Esophagus squamous epithelium (tissue), 4 donors: ENCODE data around the gene SLC2A8.

ENCODE experiments used
- POLR2A ChIP-seq, 4 donors: fragments of 450-650 bp; IDR thresholded peaks; one replicate each; pipeline ENCODE4 v1.6.1; 2017; ENCODE audit warnings: antibody characterized with exemption in 4 of 4, mild to moderate bottlenecking in 4 of 4, moderate library complexity in 3 of 4
- TF ChIP-seq, protein P1 (sequence below), 6 experiments: fragments of 450-650 bp in 4 of 6; fragments of 200-600 bp in 2 of 6; sonication (generic) in 2 of 6; IDR thresholded peaks; one replicate each; pipeline ENCODE4 v1.5.1; 2016 to 2019; ENCODE audit warnings: antibody characterized with exemption in 6 of 6, mild to moderate bottlenecking in 4 of 6, moderate library complexity in 4 of 6

GRCh38 chr9:127446713-127447415, 49.9 kb downstream of the SLC2A8 start:
- TF ChIP-seq, protein P1, sequence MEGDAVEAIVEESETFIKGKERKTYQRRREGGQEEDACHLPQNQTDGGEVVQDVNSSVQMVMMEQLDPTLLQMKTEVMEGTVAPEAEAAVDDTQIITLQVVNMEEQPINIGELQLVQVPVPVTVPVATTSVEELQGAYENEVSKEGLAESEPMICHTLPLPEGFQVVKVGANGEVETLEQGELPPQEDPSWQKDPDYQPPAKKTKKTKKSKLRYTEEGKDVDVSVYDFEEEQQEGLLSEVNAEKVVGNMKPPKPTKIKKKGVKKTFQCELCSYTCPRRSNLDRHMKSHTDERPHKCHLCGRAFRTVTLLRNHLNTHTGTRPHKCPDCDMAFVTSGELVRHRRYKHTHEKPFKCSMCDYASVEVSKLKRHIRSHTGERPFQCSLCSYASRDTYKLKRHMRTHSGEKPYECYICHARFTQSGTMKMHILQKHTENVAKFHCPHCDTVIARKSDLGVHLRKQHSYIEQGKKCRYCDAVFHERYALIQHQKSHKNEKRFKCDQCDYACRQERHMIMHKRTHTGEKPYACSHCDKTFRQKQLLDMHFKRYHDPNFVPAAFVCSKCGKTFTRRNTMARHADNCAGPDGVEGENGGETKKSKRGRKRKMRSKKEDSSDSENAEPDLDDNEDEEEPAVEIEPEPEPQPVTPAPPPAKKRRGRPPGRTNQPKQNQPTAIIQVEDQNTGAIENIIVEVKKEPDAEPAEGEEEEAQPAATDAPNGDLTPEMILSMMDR (IDR thresholded peaks at IDR 0.05): no peak
- no peak for TF ChIP-seq POLR2A (IDR thresholded peaks at IDR 0.05)
